Spleen (tissue), 7 donors: Measurements from ENCODE around the gene ZNF385A.
A peak's percentile ranks its signal among the peaks of the same experiment; 100 is the strongest.

ENCODE experiments used
- POLR2A ChIP-seq, 3 donors: fragments of 450-650 bp; IDR thresholded peaks; one replicate each; pipeline ENCODE4 v1.5.1; 2017; ENCODE audit warnings: antibody characterized with exemption in 3 of 3, mild to moderate bottlenecking in 1 of 3
- POLR2AphosphoS5 ChIP-seq, 3 donors: sonication (generic); formaldehyde crosslinking; IDR thresholded peaks; one replicate each; pipeline ENCODE4 v1.5.1; 2017; ENCODE audit warnings: antibody characterized with exemption in 3 of 3
- TF ChIP-seq, protein P1 (sequence below), 11 experiments: fragments of 200-600 bp in 7 of 11; fragments of 450-650 bp in 4 of 11; sonication (generic) in 4 of 11; IDR thresholded peaks in 8 of 11; conservative IDR thresholded peaks in 3 of 11; 1 replicate in 7 of 11; 2 replicates in 4 of 11; pipeline versions ENCODE4 v1.4.0 to v1.8.0; 2016 to 2021; ENCODE audit warnings: antibody characterized with exemption in 11 of 11, inconsistent platforms in 4 of 11, mild to moderate bottlenecking in 1 of 11
- donor health status: DM: no; HTN: no; CAD: no; lungs with moderate emphysema.
- donor health status: DM: no; HTN: no; CAD: no.
- donor health status: DM: no; HTN: no; CAD: no.

DNA sequence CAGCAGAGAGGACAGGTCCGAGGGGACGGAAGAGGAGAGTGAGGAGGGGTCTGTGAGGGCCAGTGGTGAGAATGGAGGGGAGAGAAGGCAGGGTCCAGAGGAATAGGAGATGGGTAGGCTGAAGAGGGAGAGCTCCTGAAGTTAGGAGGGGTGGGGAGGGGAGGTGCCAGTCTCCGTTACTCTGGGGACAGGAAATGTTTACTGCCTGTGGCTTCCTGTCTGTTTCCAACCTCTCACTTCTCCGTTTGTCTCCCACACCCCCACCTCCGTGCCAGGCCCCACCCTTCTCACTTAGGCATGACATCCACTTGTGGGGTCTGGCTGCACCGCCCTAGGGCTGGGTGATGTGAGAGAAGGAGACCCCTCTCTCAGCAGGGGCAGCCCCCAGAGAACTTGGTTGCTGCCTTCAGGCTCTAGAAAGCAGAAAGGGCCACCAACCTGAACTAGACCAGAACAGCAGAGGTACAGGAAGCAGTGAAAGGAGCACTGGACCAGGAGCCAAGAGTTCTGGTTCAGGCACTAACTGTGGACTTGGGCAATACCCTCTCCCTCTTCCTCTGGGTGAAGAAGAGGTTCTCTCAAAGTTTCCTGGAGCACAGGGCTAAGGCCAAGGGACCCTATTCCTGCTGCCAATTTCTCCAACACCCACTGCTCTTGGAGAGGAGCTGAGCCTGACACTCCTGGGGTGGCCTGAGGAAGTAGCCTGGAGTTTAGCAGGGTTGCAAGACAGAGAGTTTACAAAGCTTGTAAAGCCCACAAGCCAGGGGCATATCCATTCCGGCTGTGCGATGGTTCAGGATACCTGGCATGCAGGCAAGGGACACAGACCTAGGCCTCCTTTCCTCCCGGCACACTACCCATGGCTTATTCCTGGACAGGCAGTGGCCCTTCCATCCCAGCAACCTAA lies 29.0 kb upstream of the ZNF385A start:
- TF ChIP-seq, protein P1, sequence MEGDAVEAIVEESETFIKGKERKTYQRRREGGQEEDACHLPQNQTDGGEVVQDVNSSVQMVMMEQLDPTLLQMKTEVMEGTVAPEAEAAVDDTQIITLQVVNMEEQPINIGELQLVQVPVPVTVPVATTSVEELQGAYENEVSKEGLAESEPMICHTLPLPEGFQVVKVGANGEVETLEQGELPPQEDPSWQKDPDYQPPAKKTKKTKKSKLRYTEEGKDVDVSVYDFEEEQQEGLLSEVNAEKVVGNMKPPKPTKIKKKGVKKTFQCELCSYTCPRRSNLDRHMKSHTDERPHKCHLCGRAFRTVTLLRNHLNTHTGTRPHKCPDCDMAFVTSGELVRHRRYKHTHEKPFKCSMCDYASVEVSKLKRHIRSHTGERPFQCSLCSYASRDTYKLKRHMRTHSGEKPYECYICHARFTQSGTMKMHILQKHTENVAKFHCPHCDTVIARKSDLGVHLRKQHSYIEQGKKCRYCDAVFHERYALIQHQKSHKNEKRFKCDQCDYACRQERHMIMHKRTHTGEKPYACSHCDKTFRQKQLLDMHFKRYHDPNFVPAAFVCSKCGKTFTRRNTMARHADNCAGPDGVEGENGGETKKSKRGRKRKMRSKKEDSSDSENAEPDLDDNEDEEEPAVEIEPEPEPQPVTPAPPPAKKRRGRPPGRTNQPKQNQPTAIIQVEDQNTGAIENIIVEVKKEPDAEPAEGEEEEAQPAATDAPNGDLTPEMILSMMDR (IDR thresholded peaks at IDR 0.05 in 8 of 11, conservative IDR thresholded peaks at IDR 0.05 in 3 of 11): no peak
- TF ChIP-seq POLR2A (IDR thresholded peaks at IDR 0.05) (peak in 1 of 3 donors; percentile 14), POLR2AphosphoS5 (IDR thresholded peaks at IDR 0.05) (peak in 2 of 3 donors; percentile 62 to 66)
